HG02852 (cell line): ENCODE data around the gene EFHD2.
"Not testable (repeated sequence)": the region's sequence is repeated elsewhere in the genome, so short reads cannot be mapped to it uniquely, and the experiment has no call there.

Source experiments
- ATAC-seq: cut with Tn5 transposase; IDR thresholded peaks from one replicate; pipeline ENCODE4 v1.9.1; 2021; ENCODE audit warnings: mild to moderate bottlenecking, moderate library complexity; ENCODE audit not compliant: unreplicated experiment

EFHD2 gene

GRCh38 chr1:15386164-15386749 is 23.4 kb upstream of the EFHD2 start:
- ATAC-seq, result no peak

GRCh38 chr1:15388201-15388880 is 21.3 kb upstream of the EFHD2 start:
- ATAC-seq, result no peak

DNA sequence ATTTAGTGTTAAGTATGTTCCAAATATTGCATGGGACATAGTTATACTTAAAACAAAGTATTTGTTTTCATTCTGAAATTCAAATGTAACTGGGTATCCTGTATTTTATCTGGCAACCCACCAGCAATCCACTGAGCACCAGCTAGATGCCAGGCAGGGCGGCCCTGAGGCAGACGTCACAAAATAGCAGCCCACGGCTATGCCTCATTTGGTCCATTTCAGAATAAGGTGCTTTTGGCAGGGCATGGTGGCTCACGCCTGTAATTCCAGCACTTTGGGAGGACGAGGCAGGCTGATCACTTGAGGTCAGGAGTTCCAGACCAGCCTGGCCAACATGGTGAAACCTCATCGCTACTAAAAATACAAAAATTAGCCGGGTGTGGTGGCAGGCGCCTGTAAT is 19.9 kb upstream of the EFHD2 start:
- not testable (repeated sequence) for ATAC-seq

DNA sequence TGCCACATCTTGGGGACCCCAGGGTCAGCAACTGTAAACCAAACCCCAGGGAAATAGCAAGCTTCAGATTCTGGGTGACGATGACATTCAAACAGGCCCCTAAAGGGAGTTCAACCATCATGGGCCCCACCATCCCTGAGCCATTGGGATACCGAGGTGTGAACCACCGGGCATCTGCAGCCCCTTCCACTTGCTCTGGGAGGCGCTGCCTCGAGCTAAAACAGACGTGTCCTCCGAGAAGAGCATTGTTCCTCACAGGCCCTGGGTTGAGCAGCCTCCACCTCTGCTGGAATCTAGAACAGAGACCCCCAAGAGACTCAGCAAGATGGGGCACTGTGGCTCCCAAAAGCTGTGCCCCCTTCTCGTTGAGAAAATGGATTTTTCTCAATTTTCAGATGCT is 19.0 kb upstream of the EFHD2 start:
- ATAC-seq, result no peak

DNA sequence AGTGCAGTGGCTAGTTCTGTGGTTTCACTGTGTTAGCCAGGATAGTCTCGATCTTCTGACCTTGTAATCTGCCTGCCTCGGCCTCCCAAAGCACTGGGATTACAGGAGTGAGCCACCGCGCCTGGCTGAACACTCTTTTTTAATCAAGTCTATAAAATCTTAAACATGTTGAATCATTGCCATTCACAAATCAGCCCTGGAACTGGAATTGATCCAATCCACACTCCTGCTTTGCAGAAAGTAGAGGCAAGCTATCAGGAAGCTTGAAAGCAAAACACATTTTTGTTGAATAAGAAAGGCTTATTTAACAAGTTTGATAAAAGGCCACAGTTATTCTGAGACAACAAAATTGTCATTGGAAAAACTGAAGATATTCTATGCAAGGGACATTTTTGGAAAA is 18.3 kb upstream of the EFHD2 start:
- ATAC-seq, result no peak

- ATAC-seq, result no peak
Measured at GRCh38 chr1:15393475-15394257, 16.0 kb upstream of the EFHD2 start.

DNA sequence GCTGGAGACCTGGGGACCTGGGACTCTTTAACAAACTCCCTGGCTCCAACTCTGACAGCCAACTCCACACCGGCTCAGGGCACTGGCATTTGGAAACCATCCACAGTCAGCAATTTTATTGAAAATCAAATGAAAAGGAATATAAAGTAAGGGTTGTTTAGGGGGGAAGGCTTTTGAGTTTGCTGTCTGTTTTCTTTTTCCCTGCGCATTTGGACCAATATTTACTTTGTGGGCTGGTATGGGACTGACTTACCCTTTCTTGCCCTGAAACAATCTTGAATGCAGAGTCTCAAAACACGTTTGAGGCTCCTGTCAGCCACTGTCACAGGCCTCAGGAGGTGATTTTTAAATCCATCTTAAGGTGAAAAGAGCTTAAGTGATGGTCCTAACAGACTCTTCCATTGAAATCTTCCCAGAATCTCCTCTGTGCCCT is 15.4 kb upstream of the EFHD2 start:
- no peak for ATAC-seq

DNA sequence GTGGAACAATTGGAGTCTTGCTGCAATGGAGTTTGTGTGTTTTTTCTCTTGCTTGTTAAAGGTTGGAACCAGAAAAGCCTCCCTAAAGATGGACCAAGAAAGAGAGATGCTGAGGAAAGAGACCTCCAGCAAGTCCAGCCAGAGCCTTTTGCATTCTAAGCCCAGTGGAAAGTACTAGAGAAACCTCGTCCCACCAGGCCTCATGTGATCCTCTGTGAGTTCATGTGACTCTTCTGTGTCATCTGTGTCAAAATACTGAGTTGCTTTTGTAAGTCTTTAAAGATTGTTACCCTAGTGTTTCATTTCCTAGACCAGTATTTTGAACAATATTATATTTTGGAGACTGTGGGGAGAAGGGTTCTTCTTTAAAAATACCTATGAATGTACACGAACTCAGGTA is 12.5 kb upstream of the EFHD2 start:
- no peak for ATAC-seq

DNA sequence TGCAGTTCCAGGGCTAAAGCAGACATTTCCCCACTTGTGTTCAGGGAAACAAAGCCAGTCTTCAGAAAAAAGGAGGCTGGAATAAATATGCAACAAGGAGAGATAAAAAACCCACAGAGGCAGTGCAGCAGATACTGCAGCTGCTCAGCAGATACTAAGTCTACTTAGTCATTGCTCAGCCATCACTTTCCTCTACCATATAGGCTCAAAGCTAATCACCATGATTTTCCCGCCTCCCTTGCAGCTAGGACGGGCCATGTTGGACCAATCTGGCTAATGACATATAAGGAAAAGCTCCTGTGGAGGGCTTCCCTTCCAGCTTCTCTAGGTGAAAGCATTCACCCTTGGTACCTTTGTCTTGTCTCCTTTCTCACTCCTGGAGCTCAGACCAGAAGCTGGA is 10.0 kb upstream of the EFHD2 start:
- ATAC-seq, result no peak

DNA sequence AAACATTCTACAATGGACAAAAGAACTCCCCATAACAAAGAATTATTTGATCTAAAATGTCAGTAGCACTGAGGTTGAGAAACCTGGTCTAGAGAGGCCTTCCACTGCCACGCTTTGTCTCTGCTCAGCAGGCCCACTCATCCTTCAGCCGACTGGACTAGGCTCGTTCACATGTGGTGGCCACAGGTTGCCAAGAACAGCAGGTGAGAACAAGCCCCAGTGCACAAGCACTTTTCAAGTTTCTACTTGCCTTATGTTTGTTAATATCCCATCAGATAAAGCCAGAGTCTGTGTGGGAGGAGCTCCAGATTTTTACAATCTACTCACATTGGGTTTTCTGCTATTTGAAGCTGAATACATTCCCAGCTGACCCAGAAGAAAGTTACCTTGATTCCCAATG is 9.1 kb upstream of the EFHD2 start:
- no peak for ATAC-seq

DNA sequence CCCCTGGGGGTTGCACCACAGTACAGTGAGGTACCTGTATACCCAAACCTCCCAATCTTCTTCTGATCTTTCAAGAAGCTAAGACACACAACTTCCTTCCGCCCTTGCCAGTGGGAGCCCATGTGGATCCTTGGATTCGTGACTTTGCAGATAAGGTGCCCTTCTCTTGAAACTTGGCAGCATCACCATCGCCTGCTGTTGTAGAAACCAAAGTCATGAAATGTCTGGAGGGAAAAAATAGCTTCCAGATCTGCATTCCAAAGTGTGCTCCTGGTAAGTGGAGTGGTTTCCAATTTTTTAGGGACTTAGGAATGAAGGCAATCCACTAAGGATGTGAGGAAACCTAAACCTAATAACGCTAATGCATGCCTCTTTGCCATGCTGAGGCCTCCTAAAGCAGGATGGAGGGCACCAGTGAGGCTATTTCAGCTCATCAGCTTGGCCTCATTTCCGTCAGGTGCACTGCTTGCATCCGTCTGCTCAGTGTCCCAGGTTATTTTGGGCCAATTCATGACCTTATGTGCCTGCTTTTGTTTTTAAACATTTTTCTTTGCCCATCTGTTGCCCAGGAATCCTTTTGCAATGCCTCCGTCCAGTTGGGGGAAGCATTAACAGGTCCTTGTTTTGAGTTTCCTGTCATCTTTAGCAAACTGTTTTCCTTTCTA is 8.2 kb upstream of the EFHD2 start:
- no peak for ATAC-seq

DNA sequence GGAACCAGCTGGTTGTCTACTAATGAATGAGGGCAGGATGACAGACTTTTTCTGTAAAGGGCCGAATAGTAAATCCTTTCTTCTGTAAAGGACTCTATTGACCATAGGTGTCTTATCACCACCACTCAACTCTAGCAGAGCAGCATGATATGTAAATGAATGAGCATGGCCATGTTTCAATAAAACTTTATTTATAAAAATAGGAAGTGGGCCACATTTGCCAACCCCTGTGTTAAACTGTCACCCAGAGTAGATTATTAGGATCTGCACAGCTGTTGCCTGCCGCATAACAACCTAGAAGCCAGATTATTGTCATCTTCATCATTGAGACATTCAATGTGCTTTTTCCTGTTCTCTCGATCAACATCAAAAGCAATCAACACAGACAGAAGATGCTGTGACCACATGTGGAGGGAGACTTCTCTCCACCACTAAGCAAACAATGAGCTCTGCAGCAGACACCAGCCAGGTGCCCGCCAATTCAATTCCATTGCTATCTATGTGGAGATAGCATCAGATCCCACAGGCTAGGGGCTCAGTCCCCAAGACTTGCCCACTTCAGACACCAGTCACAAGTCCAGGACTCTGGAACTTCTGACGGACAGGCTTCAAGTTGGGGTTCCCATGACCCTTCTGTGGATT is 6.8 kb upstream of the EFHD2 start:
- ATAC-seq, result no peak

DNA sequence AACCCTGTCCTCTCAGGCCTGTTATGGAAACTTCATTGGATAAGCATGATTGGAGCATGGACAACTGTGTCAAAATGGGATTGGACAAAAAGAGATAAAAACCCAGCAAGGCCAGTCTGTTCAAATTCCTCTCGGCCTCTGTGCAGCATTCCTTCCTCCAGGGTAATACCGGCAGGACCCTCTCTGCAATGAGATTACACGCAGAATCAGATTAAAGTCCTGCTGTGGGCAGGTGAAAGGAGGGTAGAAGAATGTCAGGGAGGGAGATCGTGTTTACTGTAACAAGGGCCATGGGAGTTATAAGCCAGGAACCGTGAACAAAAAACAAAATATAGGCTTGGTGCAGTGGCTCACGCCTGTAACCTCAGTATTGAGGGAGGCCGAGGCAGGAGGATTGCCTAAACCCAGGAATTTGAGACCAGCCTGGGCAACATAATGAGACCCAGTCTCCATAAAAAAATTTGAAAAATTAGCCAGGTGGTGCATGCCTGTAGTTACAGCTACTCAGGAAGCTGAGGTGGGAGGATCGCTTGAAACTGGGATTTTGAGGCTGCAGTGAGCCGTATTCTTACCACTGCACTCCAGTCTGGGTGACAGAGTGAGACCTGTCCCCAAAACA is 5.6 kb upstream of the EFHD2 start:
- ATAC-seq, result no peak

DNA sequence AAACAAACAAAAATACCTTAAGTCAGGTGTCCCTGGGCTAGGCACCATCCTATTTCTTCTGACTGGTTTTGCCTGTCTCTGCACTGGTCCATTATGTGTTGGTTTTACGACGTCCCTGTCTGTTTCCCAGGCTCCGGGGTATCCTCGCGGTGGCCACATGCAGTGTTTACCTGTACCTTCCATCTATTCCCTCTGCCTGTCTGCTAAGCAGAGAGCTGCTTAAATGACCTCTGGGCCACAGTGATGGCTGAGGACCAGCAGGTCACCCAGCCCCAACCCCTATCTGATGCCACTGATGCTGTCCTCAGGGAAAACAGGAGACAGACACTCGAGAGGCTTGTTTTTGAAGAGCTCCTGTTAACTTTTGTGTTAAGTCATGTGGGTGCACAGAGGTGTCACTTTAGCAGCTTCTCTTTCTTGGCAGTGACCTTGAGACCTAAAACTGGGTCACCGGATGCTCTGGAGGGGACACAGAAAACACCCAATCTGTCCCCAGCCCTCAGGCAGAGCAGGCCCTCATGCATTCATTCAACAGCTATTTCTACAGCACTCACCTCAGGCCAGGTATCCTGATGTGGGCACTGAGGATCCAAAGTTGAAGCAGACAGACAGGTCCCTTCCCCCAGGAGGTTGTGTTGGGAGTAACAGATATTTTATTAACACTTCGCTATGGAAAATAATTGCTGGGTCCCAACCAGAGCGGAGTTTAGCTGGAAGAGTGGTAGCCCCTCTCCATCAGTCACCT is 4.4 kb upstream of the EFHD2 start:
- ATAC-seq, result no peak

DNA sequence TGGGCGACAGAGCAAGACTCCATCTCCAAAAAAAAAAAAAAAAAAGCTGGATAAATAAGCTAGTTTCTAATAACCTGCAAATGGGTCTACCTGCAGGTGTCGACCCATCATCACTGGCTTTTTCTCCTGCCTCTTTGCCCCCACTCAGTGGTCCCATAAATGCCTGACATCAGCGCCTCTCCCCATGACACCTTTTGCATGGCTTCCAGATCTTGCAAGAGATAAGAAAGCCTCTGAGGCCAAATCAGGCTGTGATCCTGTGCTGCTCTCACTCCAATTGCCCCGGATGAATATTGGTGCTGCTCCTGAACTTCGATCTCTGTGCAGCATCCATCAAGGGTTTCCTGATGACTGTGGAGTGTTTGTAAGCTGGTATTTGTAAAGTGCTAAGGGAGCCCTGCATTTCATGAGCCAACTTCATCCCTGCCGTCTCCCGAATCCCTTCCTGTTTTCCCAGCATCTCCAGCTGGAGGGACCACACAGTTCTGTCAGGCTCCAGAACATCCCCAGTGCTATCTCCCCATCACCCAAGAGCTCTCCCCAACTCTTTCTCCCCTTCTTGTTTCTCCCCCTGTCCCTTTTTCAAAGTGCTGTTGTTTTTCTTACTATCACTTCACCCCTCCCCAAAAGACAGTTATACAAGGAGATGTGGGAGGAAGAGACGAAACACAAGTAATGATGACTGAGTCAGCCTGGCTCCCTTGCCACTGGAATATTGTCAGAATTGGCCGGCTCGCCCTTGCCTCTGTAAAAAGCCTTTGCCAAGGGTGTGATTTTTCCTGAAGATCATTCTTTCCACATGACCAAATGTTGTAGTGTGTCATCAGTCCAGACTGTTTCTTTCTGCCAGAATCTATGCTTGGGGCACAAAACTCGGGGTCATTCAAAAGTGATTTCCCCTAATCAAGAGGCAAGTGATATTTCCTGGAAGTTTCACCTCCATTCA is 2.8 kb upstream of the EFHD2 start:
- ATAC-seq, result no peak

DNA sequence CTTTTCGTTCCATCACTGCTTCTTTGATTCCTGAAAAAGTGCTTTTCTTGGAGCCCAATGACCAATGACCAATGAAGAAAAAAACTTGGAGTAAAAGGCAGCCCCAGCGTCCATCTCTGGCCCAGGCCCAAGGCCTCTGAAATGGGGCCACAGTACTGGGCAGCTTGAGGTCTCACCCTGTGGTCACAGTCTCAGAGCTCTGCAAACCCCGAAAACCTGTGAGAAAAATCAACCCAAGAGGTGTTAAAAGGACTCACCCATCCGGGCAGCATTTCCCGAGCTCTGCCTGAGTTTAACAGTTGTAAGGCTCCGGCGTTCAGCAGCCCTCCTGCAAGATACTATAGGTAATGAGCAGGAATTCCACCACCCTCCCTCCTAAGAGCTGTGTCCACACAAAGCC is 2.1 kb upstream of the EFHD2 start:
- no peak for ATAC-seq

DNA sequence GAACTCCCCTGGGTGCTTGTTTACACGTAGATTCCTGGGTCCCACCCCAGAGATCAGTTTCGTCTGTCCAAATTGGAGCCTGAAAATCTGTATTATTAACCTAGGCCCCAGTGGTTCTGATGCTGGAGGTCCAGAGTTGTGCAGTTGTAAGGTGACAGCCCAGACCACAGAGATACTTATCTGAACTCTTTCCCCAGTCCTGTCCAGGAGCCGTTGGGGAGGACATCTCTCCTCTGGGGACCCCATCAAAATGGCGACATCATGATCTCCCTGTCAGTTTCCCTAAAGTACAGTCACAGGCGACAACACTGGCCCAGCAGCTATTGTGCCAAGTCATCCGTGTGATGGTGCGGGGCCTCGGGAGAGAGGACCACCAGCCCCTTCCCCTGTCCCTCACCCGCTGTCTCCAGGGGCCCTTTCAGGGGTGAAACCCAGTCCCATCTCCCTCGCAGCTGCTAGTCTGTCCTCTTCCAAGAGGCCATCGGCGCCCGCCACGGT is 749 bp upstream of the EFHD2 start:
- ATAC-seq, result no peak

DNA sequence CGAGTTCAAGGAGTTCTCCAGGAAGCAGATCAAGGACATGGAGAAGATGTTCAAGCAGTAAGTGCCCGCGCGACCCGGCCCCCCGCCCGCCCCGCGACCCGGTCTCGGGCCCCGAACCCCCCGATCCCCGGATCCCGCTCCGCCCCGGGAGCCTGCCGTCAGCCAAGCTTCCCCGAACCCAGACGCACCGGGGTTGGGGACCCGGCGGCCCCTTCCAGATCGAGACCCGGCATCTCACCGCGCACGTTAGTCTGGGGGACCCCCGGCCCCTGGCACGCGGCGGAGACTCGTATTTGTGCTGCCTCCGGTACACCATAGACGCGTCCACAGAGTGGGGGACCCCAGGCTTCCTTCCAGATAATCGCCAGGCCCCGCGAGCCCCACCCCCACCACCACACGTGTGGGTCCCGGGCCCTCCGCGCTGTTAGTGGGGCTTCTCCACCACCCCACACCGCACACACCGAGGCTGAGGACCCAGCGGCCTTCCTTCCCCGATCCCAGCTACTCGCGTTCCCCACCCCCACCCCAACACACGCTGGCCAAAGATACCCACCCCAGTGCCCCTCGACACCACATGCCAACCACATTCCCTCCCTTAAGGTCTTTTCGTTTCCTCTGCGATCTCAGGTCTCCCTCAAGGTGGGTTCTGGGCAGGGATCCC is 665 bp downstream of the EFHD2 start:
- ATAC-seq, result peak; percentile 6
